HG03097 (cell line): ENCODE measurements around the gene MRPL55.

Experiments
- ATAC-seq: cut with Tn5 transposase; IDR thresholded peaks from one replicate; pipeline ENCODE4 v1.9.1; 2021; ENCODE audit not compliant: unreplicated experiment, low FRiP score

The MRPL55 gene

GRCh38 chr1:228073857-228074545, 35.1 kb downstream of the MRPL55 start:
- no peak for ATAC-seq

DNA sequence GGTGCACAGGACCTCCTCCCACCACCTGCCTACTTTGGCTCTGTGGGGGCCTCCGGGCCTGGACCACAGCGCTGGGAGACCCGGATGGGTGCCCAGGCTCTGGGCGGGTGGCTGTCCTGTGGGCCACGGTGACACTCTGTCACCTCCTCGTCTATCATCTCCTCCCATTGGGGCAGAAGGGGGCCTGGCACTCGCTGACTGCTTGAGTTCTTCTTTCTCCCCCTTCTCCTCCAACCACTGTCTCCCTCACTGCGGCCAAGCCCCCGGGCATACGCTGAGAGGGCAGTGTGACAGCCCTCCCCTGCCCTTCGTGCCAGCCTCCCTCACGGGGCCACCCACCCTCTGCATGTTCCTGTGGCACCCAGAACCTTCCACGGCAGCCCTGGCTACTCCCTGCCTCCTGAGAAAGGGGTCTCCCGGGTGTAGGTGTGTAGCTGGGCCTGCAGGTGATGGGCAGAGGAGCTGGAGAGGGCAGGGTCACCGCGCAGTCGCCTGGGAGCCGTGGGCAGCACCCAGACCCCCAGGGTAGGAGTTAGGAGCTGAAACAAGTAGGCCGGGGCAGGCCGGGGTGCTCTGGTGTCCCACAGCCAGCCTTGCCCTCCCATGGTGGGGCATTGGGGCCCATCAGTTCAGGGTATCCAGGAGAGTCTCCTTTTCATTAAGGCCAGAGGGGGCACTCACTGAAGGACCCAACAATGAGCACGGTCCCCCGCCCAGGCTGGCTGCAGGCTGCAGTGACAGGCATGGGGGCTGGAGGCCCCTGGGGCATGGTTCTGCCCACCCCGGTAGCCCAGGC, 35.8 kb downstream of the MRPL55 start:
- no peak for ATAC-seq

DNA sequence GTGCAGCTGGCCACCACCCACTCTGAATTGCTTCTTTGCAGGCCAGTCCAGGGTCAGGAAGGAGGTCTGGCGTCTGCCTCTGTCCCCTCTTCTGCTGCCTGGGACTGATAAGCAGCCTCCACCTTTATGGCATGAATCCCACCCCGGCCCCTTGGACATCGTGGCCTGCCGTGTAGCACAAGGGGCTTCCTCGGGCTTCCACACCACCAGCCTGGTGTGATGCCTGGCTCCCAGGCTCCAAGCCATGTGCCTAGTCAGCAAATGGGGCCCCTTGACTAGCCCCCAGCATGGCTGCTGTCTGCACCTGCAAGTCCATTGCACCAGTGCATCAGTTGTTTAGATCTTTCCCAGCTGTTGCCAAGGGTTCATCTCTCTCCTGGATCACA, 36.4 kb downstream of the MRPL55 start:
- ATAC-seq = no peak

DNA sequence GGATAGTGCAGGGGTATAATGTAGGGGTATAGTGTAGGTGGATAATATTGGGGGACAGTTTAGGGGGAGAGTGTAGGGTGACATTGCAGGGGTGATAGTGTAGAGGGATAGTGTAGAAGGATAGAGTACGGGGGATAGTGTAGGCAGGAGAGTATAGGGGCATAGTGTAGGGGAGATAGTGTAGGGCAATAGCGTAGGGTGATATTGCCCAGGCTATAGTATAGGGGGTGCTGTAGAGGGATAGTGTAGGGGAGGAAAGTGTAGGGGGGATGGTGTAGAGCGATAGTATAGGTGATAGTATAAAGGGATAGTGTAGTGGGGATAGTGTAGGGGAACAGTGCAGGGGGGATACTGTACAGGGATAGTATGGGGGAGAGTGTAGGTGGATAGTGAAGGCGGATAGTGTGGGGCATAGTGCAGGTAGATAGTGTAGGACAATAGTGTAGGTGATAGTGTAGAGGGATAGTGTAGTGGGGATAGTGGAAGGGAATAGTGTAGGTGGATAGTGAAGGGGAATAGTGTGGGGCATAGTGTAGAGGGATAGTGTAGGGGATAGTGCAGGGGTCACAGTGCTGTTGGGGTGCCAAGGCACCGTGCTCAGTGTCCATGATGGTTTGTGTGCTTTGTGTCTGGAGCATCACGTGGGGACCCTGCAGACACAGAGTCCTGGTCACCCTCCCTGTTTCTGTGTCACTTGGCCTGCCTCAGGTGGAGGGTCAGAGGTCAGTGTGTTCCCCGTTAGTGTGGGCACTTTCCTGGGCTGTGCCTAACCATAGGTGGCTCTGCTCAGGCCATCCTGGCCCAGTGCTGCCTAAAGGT, 37.1 kb downstream of the MRPL55 start:
- ATAC-seq = no peak

DNA sequence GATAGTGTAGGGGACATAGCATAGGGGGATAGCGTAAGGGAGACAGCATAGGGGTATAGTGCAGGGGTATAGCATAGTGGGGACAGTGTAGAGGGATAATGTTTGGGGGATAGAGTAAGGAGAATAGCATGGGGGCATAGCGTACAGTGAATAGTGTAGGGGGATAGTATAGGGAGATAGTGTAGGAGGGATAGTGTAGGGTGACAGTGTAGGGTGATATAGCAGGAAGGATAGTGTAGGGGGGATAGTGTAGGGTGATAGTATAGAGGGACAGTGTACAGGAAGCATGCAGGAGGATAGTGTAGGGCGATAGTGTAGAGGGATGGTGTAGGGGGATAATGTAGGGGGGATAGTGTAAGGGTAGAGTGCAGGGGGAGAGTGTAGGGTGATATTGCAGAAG, 38.2 kb downstream of the MRPL55 start:
- no peak for ATAC-seq

DNA sequence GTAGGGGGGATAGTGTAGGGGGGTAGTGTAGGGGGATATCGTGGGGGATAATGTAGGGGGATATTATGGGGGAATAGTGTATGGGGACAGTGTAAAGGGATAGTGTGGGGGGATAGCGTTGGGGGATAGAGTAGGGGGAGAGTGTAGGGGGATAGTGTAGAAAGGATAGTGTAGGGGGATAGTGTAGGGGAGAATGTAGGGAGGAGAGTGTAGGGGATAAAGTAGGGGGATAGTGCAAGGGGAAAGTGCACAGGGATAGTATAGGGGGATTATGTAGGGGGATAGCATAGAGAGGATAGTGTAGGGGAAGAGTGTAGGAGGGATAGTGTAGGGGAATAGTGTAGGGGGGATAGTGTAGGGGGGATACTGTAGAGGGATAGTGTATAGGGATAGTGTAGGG, 38.9 kb downstream of the MRPL55 start:
- no peak for ATAC-seq

DNA sequence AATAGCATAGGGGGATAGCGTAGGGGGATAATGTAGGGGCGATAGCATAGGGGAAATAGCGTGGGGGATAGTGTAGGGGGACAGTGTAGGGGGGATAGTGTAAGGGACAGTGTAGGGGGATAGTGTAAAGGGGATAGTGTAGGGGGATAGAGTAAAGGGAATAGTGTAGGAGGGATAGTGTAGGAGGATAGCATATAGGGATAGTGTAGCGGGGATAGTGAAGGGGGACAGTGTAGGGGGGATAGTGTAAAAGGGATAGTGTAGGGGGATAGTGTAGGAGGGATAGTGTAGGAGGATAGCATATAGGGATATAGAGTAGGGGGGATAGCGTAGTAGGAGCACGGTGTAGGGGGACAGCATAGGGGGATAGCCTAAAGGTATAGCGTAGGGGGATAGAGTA, 40.7 kb downstream of the MRPL55 start:
- ATAC-seq = no peak

DNA sequence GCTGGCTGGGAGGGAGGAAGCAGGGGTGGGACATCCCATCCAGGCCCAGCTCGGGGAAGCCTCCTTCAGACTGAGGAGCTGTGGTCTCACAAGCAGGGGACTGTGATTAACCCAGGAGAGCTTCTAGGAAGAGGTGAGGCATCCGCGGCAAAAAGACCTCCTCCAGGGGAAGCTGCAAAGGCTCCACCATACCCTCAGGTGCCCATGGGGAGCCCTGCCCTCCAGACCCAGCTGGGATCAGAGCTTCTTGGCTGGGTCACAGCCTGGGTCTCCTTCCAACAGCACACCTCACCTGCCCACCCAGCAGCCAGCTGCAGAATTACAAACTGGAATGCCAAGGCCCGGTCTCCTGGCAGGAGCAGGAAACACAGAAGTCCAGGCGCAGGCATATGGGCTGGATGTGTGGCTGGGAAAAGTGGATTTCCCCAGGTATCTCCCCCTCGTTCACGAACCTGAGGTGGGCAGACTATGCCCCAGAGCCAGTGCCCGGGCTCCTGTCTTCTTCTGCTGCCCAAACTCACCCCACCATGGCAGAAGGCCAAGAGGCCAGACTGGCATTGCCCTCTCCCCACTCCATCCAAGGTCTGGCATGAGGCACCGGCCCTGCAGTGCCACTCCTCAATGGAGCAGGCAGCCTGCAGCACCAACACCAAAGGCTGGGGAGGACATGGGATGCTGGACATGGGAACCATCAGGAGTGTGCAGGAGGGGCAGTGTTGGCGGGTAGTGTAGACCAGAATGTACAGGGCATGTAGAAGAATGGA, 42.0 kb downstream of the MRPL55 start:
- no peak for ATAC-seq

DNA sequence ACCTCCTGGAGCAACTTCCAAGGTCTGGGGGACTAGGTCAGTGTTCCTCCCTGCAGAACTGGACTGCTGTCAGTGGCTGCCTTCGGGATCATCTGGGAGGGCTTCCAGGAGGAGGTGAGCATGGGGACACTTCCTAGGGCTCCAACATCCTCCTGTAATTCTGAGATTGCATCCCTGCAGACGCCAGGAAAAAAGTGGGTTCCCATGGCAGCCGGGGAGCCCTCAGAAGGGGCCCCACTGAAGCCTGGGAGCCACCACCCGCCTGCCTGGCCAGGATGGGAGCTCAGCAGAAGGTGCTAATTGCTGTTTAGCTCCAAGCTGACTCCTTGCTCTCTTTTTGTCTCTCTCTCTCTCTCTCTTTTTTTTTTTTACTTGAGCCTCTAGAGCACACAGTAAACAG, 42.7 kb downstream of the MRPL55 start:
- no peak for ATAC-seq

- ATAC-seq = no peak
Measured at GRCh38 chr1:228065543-228066347, 43.4 kb downstream of the MRPL55 start.

DNA sequence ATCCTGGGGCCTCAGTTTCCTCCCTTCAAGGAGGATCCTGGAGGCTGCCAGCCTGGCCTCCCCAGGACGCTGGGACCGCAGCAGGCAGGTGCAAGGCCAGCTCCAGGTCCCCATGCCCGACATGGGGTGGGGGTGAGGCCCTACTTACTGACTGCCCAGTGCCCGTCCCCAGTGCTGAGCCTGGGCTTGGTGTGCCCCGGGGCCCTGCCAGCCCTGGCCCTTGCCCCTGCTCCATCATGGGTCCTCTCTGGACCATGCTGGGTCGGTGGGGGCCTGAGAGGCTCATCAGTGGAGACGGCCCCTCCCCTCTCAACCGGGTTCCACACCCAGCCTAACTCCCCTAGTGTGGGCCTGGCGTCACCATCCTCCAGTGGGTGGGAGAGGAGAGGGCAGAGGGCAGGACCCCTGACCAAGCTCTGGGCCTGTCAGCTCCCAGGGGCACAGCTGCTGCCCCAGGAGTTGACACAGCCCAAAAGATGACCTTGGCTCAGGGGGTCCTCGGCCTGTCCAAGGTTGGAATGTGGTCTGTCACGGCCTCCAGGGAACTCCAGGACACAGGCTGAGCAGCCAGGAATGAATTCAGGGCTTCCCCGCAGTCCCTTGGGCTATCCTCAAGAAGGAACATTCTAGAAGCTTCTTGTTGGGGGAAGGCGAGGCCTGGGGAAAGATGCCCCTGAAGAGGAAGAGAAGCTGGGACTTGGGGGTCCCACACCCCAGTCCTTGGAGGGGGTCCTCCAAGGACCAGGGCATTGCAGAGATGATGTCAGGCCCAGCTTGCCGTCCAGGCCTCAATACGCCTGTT, 44.2 kb downstream of the MRPL55 start:
- ATAC-seq = no peak

- ATAC-seq = no peak
Measured at GRCh38 chr1:228064296-228064695, 44.8 kb downstream of the MRPL55 start.

DNA sequence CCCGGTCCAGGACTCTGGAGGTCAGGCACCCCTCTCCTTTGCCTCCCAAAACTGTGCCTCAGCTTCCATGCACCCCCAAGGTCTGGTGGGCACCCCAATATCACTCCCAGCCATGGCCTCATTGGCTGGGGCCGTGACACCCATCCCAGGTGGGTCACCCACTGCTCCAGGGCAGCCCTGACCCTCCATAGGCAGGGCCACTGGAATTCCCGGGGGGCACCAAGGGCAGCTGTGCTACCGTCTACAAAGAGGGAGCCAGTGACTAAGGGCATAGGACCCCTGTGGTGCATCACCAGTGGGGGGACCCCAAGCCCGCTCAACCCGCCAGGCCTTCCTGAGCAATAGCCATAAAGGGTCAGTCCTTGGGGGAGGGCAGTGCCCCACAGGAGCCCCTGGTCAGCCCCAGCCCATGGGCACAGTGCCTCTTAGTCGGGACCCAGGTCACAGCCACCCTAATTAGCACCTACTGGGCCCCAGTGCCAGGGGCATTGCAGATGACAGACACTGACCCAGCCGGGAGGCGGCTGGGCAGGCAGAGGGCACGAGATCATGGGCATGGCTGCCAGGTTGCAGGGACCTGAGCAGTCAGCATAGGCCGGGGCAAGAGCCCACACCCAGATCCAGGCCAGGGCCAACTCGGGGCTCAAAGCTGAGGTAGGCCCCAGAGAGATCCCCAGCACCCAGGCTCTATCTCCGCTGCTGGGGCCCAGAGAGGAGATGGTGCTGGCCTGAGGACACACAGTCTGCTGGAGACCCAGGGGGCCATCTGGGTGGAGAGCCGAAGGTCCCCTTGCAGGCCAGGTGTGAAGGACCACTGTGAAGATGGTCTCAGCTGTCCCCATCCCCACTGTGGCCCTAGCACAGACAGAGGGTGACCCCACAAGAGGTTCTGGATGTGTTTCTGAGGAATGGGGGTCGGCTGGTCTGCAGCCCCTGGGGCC, 45.6 kb downstream of the MRPL55 start:
- no peak for ATAC-seq

- no peak for ATAC-seq
Measured at GRCh38 chr1:228062812-228063211, 46.3 kb downstream of the MRPL55 start.

DNA sequence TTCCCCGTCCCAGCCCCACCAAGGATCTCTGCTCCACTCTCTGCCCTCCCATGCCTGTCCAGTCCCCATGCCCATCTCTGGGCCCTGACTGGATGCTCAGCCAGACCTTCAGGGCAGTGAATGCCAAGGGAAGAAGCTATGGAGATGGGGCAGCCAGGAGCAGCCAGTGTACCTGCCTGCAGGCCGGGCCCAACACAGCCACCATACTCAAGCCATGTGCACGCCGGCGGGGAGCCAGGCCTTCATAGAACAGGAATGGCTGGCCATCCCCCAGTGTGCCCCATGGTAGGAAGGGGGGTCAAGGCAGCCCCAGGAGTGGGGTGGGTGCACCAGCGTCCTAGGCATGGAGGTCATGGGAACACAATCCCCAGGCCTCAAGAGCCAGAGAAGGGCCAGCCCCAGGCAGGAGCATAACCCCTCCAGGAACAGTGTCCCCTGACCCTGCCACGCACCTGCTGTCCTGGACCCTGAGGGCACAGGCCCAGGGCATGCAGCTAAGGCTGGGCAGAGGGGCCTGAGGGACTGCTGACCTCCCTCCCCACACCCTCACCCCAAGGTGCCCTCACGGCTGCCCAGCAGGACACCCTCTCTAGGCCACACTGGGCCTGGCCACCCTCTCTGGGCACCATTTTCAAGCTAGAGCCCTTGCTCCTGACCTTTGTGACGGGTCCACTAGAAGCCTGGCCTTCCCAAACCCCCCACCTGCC, 46.9 kb downstream of the MRPL55 start:
- ATAC-seq = no peak

DNA sequence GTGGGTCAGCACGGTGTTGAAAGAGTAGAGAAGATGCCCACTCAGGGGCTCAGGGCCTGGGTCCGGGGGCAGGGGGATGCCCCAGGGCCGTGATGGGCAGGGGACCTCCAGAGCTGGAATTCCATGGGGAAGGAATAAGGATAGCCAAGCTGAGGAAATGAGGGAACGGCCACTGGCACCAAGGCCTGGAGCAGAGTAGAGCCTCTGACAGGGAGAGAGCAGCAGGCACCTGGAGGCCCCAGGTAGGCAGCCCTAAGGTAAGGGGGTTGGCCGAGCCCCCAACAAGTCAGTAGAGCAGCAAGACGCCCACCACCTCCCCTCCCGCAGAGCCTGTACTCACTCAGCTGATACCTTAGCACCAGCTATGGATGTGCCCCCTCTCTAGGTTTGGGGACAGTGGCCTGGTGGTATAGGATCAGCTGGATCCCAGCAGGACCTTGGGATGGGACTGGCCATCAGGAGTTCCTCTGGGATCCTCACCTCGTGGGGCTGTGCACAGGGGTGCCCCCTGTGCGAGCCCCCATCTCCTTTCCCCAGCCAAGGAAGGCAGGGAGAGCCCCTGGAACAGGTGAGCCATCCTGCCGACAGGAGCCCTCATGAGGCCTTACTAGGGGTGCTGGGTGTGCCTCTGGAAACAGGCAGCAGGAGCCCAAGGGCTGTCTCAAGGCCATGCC, 47.6 kb downstream of the MRPL55 start:
- no peak for ATAC-seq
